IMR-90 (cell line): Measurements from ENCODE around the gene SCYL2. TPM values are rescaled to one million over a fixed set of nuclear protein-coding genes. Genes with fewer than 3 reads are reported as not detected.

Experiments
- ATAC-seq: fragments of 200-7000 bp; cut with Tn5 transposase; 2 replicates; pipeline ENCODE4 v1.9.1; 2020; ENCODE audit warnings: low read depth, mild to moderate bottlenecking, moderate library complexity
- BruUV-seq: library from RNA; stranded (reverse); fragments of 400-500 nt; replicated peaks from 2 replicates; lab custom pipeline; 2021; lab: Mats Ljungman, UMichigan
- CTCF ChIA-PET: fragments of 300-600 bp; formaldehyde crosslinking; extraction: SDS; loops from one replicate; lab custom pipeline; 2021; ENCODE audit warnings: antibody characterized with exemption; lab: Yijun Ruan, JAX
- POLR2A ChIA-PET: fragments of 300-600 bp; sonication (Branson Sonifier 250); formaldehyde crosslinking; loops from one replicate; lab custom pipeline; 2022; ENCODE audit warnings: antibody characterized with exemption; ENCODE audit not compliant: unreplicated experiment; lab: Charles Lee
- DNase-seq: peaks from one replicate; pipeline ENCODE4 v3.0.0; 2013
- H2AFZ ChIP-seq: replicated peaks from 2 replicates; pipeline ENCODE3; 2013; ENCODE audit warnings: low read length, mild to moderate bottlenecking; ENCODE audit not compliant: poor library complexity
- H2AK5ac ChIP-seq: 2 replicates; pipeline ENCODE4 v1.6.1; 2013; ENCODE audit warnings: low read depth, low read length, inconsistent platforms
- H2AK9ac ChIP-seq: replicated peaks from 2 replicates; pipeline ENCODE3; 2013; ENCODE audit warnings: mild to moderate bottlenecking, low read depth, low read length, moderate library complexity; ENCODE audit not compliant: poor library complexity
- H2BK120ac ChIP-seq: 2 replicates; pipeline ENCODE4 v1.6.1; 2013; ENCODE audit warnings: low read depth, low read length, inconsistent platforms
- H2BK15ac ChIP-seq: 3 replicates; pipeline ENCODE4 v1.6.1; 2013; ENCODE audit warnings: low read depth, low read length, inconsistent platforms
- H2BK20ac ChIP-seq: 2 replicates; pipeline ENCODE4 v1.6.1; 2013; ENCODE audit warnings: low read depth, mild to moderate bottlenecking, inconsistent platforms, low read length, moderate library complexity
- H2BK5ac ChIP-seq: 2 replicates; pipeline ENCODE4 v1.6.1; 2013; ENCODE audit warnings: mild to moderate bottlenecking, low read depth, low read length, inconsistent platforms; ENCODE audit not compliant: poor library complexity, severe bottlenecking
- H3K14ac ChIP-seq: replicated peaks from 2 replicates; pipeline ENCODE4 v1.6.1; 2013; ENCODE audit warnings: low read depth, low read length, inconsistent platforms
- H3K18ac ChIP-seq: 2 replicates; pipeline ENCODE4 v1.6.1; 2013; ENCODE audit warnings: low read depth, low read length, control low read depth
- H3K23ac ChIP-seq: 2 replicates; pipeline ENCODE4 v1.6.1; 2013; ENCODE audit warnings: low read depth, low read length, inconsistent platforms
- H3K27ac ChIP-seq: 2 replicates; pipeline ENCODE4 v1.5.1; 2013; ENCODE audit warnings: mild to moderate bottlenecking, control low read depth, low read length; ENCODE audit not compliant: insufficient read depth
- H3K27me3 ChIP-seq: 2 replicates; pipeline ENCODE4 v1.6.1; 2013; ENCODE audit warnings: low read length; ENCODE audit not compliant: control insufficient read depth, insufficient read depth
- H3K36me3 ChIP-seq: 2 replicates; pipeline ENCODE4 v1.6.1; 2013; ENCODE audit warnings: low read length, mixed read lengths; ENCODE audit not compliant: control insufficient read depth, insufficient read depth
- H3K4ac ChIP-seq: 2 replicates; pipeline ENCODE4 v1.6.1; 2013; ENCODE audit warnings: low read depth, low read length, inconsistent platforms
- H3K4me1 ChIP-seq: 2 replicates; pipeline ENCODE4 v1.6.1; 2013; ENCODE audit warnings: low read length, mixed read lengths; ENCODE audit not compliant: control insufficient read depth, insufficient read depth
- H3K4me2 ChIP-seq: 2 replicates; pipeline ENCODE4 v1.6.1; 2013; ENCODE audit warnings: low read depth, mild to moderate bottlenecking, control low read depth, low read length, moderate library complexity
- H3K4me3 ChIP-seq: 2 replicates; pipeline ENCODE4 v1.5.1; 2013; ENCODE audit warnings: low read depth, mild to moderate bottlenecking, control low read depth, low read length, moderate library complexity; ENCODE audit not compliant: insufficient read depth
- H3K56ac ChIP-seq: 2 replicates; pipeline ENCODE4 v1.6.1; 2013; ENCODE audit warnings: low read length, inconsistent platforms; ENCODE audit not compliant: insufficient read depth; ENCODE audit errors: extremely low read depth
- H3K79me1 ChIP-seq, 2 experiments: 2 replicates each; pipeline ENCODE4 v1.6.1; 2013; ENCODE audit warnings: low read length in 2 of 2, inconsistent platforms in 1 of 2, low read depth in 1 of 2
- H3K9ac ChIP-seq: 2 replicates; pipeline ENCODE4 v1.6.1; 2013; ENCODE audit warnings: low read depth, low read length, control low read depth
- H3K9me1 ChIP-seq: 2 replicates; pipeline ENCODE4 v1.6.1; 2013; ENCODE audit warnings: low read length, inconsistent platforms; ENCODE audit not compliant: insufficient read depth
- H3K9me3 ChIP-seq: 2 replicates; pipeline ENCODE4 v1.6.1; 2013; ENCODE audit warnings: low read length; ENCODE audit not compliant: control insufficient read depth, insufficient read depth
- H4K20me1 ChIP-seq: 2 replicates; pipeline ENCODE4 v1.6.1; 2013; ENCODE audit warnings: low read length, inconsistent platforms; ENCODE audit not compliant: insufficient read depth
- H4K5ac ChIP-seq: 2 replicates; pipeline ENCODE4 v1.6.1; 2013; ENCODE audit warnings: mild to moderate bottlenecking, low read depth, low read length, control low read depth
- H4K8ac ChIP-seq, 2 experiments: 2 replicates each; pipeline ENCODE4 v1.6.1; 2013; ENCODE audit warnings: low read depth in 2 of 2, low read length in 2 of 2, control low read depth in 1 of 2, inconsistent platforms in 1 of 2
- H4K91ac ChIP-seq: 2 replicates; pipeline ENCODE4 v1.6.1; 2013; ENCODE audit warnings: low read depth, low read length, inconsistent platforms; ENCODE audit not compliant: insufficient read depth
- BHLHE40 ChIP-seq: fragments of 150-350 bp; IDR thresholded peaks from 2 replicates; pipeline ENCODE4 v1.6.1; 2016; ENCODE audit warnings: mild to moderate bottlenecking, low read depth, low read length
- CHD1 ChIP-seq: IDR thresholded peaks from 2 replicates; pipeline ENCODE4 v1.6.1; 2012; ENCODE audit warnings: low read depth, low read length, improper control_type of control experiment
- CTCF ChIP-seq: conservative IDR thresholded peaks from 2 replicates; pipeline ENCODE4 v1.5.1; 2012; ENCODE audit warnings: mild to moderate bottlenecking, low read depth, low read length, improper control_type of control experiment
- FOS ChIP-seq: fragments of 150-350 bp; IDR thresholded peaks from 2 replicates; pipeline ENCODE4 v1.6.1; 2016; ENCODE audit warnings: low read depth, low read length
- MAZ ChIP-seq: IDR thresholded peaks from 2 replicates; pipeline ENCODE4 v1.6.1; 2012; ENCODE audit warnings: low read depth, mild to moderate bottlenecking, low read length, improper control_type of control experiment, moderate library complexity, borderline replicate concordance
- MXI1 ChIP-seq: IDR thresholded peaks from 2 replicates; pipeline ENCODE4 v1.6.1; 2012; ENCODE audit warnings: low read depth, mild to moderate bottlenecking, low read length, moderate library complexity, borderline replicate concordance
- NFE2L2 ChIP-seq: fragments of 150-350 bp; IDR thresholded peaks from 2 replicates; pipeline ENCODE4 v1.6.1; 2016; ENCODE audit warnings: low read depth, mild to moderate bottlenecking, low read length
- POLR2A ChIP-seq: IDR thresholded peaks from 2 replicates; pipeline ENCODE4 v1.6.1; 2012; ENCODE audit warnings: mild to moderate bottlenecking, low read depth, low read length
- RAD21 ChIP-seq: IDR thresholded peaks from 2 replicates; pipeline ENCODE4 v1.6.1; 2012; ENCODE audit warnings: low read length, improper control_type of control experiment
- RFX5 ChIP-seq: IDR thresholded peaks from 2 replicates; pipeline ENCODE4 v1.8.0; 2012; ENCODE audit warnings: low read depth, mild to moderate bottlenecking, low read length, moderate library complexity
- SMC3 ChIP-seq: fragments of 150-350 bp; IDR thresholded peaks from 2 replicates; pipeline ENCODE4 v1.6.1; 2016; ENCODE audit warnings: low read depth, mild to moderate bottlenecking, antibody characterized with exemption, low read length, moderate library complexity
- WGBS, 2 experiments: methylation state at CpG; one replicate each; pipeline versions ENCODE4 v1.1.5 to v1.1.7; 2013; ENCODE audit warnings: missing lambda C conversion rate in 2 of 2; ENCODE audit not compliant: insufficient read length in 1 of 2; ENCODE audit errors: extremely low coverage in 2 of 2; 5-methylcytosine and 5-hydroxymethylcytosine counted together
- dilution Hi-C: fragments of 300-500 bp; cut with HindIII; formaldehyde crosslinking; loops from one replicate; pipeline ENCODE4 v1.14.3; 2018; ENCODE audit warnings: low sequenced_read_pairs; ENCODE audit not compliant: unreplicated experiment
- in situ Hi-C: fragments of 300-500 bp; cut with MboI; formaldehyde crosslinking; loops from 3 replicates; pipeline ENCODE4 v1.14.3; 2019; ENCODE audit warnings: low sequenced_read_pairs, inconsistent platforms, mixed read lengths
- intact Hi-C: fragments of 100-400 bp; cut with micrococcal nuclease; formaldehyde crosslinking; loops from 2 replicates; pipeline ENCODE4 v1.10.0; 2022
- polyA plus RNA-seq, 3 experiments: library from polyadenylated mRNA; depleted of rRNA; stranded (reverse); fragments of >200 nt; gene quantifications; 2 replicates each; pipeline ENCODE4 v1.2.3, GENCODE V29; 2012; ENCODE audit warnings: low replicate concordance in 1 of 3
- total RNA-seq: library from RNA; depleted of rRNA; stranded (reverse); fragments of >200 nt; gene quantifications from 2 replicates; pipeline ENCODE4 v1.2.3, GENCODE V29; 2012
- TF ChIP-seq, protein P1 (sequence below): fragments of 150-350 bp; IDR thresholded peaks from 2 replicates; pipeline ENCODE4 v1.6.1; 2016; ENCODE audit warnings: low read depth, mild to moderate bottlenecking, low read length, moderate library complexity, borderline replicate concordance

The SCYL2 gene
- total and polyA plus RNA-seq, 2 of the 4 experiments (the other 2 are of a cell fraction) = 15.3 to 52.0 TPM

DNA sequence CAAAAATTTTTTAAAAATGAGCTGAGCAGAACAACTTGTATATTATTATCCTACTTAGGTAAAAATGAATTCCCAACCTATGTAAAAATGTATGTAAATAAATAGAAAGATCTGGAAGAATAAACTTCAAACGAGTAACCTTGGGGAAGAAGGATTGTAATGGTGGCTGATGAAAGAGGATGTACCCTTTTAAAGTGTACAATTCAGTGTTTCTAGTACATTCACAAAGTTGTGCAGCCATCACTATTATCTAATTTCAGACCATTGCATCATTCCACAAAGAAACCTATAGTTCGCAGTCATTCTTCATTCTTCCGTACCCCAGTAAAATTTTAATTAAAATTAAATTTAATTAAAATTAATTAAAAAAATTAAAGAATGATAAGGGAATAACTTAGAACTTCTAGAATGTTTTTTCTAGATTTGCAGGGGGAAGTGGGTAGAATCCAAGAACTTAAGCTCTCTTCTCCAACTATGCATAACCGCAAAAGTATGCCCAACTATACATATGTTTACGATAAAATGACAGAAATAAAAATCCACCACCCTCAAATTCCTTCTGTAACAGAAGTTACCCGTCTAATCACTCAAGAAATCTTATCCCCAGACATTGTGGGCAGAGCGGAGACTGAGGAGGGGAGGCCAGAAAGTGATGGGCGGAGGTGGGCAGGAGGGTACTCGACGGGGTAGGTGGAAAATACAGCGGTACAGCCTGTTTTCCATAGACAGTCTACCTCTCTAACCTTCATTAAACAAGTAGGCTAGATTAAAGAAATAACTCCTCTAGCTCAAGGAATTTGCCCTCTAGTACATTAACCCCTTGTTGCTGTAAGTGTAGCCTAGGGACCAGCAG, 1.0 kb upstream of the SCYL2 start (continued):
- TF ChIP-seq, protein P1, sequence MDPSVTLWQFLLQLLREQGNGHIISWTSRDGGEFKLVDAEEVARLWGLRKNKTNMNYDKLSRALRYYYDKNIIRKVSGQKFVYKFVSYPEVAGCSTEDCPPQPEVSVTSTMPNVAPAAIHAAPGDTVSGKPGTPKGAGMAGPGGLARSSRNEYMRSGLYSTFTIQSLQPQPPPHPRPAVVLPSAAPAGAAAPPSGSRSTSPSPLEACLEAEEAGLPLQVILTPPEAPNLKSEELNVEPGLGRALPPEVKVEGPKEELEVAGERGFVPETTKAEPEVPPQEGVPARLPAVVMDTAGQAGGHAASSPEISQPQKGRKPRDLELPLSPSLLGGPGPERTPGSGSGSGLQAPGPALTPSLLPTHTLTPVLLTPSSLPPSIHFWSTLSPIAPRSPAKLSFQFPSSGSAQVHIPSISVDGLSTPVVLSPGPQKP = no peak
- TF ChIP-seq RAD21 (no peak), BHLHE40 (no peak)

GRCh38 chr12:100266585-100266834, 467 bp upstream of the SCYL2 start:
- H2AK5ac ChIP-seq = no peak overlapping the region
- POLR2A ChIA-PET = no interaction called here
- peak overlapping the region; percentile 69 for H4K5ac ChIP-seq
- H4K91ac ChIP-seq = 0 out of 2 replicates have a peak overlapping the region, but pooled peaks have one; percentile 10
- no peaks in the 10 kb centered on the region for H3K9me3 ChIP-seq
- peak; percentile 81 for ATAC-seq
- H3K18ac ChIP-seq = 0 out of 2 replicates have a peak overlapping the region, but pooled peaks have one; percentile 10
- WGBS, 2 experiments = no CpG with 5 or more reads among the region's 6 CpGs
- H3K4me2 ChIP-seq = peak overlapping the region; percentile 69
- 0 out of 2 replicates have a peak, but pooled peaks cover 3% of the 10 kb centered on the region for H3K9me1 ChIP-seq
- H2BK20ac ChIP-seq = no peak overlapping the region
- no peak overlapping the region for H2BK120ac ChIP-seq
- peak overlapping the region; percentile 98 for H2AFZ ChIP-seq
- no TSS peak for BruUV-seq
- no peak overlapping the region for H3K23ac ChIP-seq
- H3K79me1 ChIP-seq = peaks cover 14 to 17% of the 10 kb centered on the region in 2 experiments; a peak in 3 of 4 replicates
- dilution Hi-C loops = no loop called here
- peak overlapping the region; percentile 6 for H2BK5ac ChIP-seq
- intact Hi-C loops = loop anchor here (5.0 kb wide), 1 partner anchor 61 kb away; no protein-coding TSS in a partner anchor
- 0 out of 2 replicates have a peak overlapping the region, but pooled peaks have one; percentile 5 for H3K14ac ChIP-seq
- peak overlapping the region; percentile 60; the same call in 1 of the 3 replicates for H2BK15ac ChIP-seq
- H3K27me3 ChIP-seq = no peaks in the 10 kb centered on the region
- peak overlapping the region; percentile 78; the same call in 1 of the 2 replicates for H3K27ac ChIP-seq
- H4K8ac ChIP-seq = peak overlapping the region; percentile 61 to 90
- H3K4me1 ChIP-seq = peaks cover 3% of the 10 kb centered on the region
- TF ChIP-seq RFX5 (no peak), CHD1 (no peak), FOS (no peak), NFE2L2 (no peak), BHLHE40 (no peak), MXI1 (no peak), POLR2A (no peak), SMC3 (no peak), CTCF (no peak), MAZ (no peak)
- TF ChIP-seq, protein P1 = no peak
- H3K9ac ChIP-seq = peak overlapping the region; percentile 5; the same call in 1 of the 2 replicates
- H3K4ac ChIP-seq = peak overlapping the region; percentile 63
- H4K20me1 ChIP-seq = peaks cover 8% of the 10 kb centered on the region
- peak overlapping the region; percentile 89 for H3K4me3 ChIP-seq
- in situ Hi-C loops = no loop called here
- H2AK9ac ChIP-seq = no peak overlapping the region
- CTCF ChIA-PET = no interaction called here
- H3K36me3 ChIP-seq = no peaks in the 10 kb centered on the region
- H3K56ac ChIP-seq = no peak overlapping the region
- DNase-seq = no peak
